Adrenal gland (tissue), 5 donors: Measurements from ENCODE around the gene NKTR.

ENCODE experiments used
- POLR2A ChIP-seq, 2 donors: fragments of 450-650 bp; IDR thresholded peaks; one replicate each; pipeline ENCODE4 v1.6.1; 2017; ENCODE audit warnings: antibody characterized with exemption in 2 of 2, mild to moderate bottlenecking in 2 of 2, moderate library complexity in 1 of 2
- TF ChIP-seq, protein P1 (sequence below), 6 experiments: fragments of 450-650 bp in 4 of 6; fragments of 200-600 bp in 2 of 6; sonication (generic) in 1 of 6; IDR thresholded peaks; 1 replicate in 5 of 6; 2 replicates in 1 of 6; pipeline versions ENCODE4 v1.5.1 to v1.8.0; 2016 to 2021; ENCODE audit warnings: antibody characterized with exemption in 6 of 6, mild to moderate bottlenecking in 2 of 6, moderate library complexity in 1 of 6
- donor health status: DM: no; HTN: no; CAD: no.

- TF ChIP-seq, protein P1, sequence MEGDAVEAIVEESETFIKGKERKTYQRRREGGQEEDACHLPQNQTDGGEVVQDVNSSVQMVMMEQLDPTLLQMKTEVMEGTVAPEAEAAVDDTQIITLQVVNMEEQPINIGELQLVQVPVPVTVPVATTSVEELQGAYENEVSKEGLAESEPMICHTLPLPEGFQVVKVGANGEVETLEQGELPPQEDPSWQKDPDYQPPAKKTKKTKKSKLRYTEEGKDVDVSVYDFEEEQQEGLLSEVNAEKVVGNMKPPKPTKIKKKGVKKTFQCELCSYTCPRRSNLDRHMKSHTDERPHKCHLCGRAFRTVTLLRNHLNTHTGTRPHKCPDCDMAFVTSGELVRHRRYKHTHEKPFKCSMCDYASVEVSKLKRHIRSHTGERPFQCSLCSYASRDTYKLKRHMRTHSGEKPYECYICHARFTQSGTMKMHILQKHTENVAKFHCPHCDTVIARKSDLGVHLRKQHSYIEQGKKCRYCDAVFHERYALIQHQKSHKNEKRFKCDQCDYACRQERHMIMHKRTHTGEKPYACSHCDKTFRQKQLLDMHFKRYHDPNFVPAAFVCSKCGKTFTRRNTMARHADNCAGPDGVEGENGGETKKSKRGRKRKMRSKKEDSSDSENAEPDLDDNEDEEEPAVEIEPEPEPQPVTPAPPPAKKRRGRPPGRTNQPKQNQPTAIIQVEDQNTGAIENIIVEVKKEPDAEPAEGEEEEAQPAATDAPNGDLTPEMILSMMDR (IDR thresholded peaks at IDR 0.05), result no peak
- no peak for TF ChIP-seq POLR2A (IDR thresholded peaks at IDR 0.05)
These were observed 85.7 kb downstream of the NKTR start for GRCh38 chr3:42685891-42686820.
